ENCODE results near the gene TMEM41B.
"Not testable (repeated sequence)": the region's sequence is repeated elsewhere in the genome, so short reads cannot be mapped to it uniquely, and the experiment has no call there.

TMEM41B gene
- 42.4 reads per million, percentile 65 among the genes with 10 or more reads in this experiment for total RNA-seq

- peak; percentile 98 for DNase-seq
Observed at GRCh38 chr11:9314291-9315077, at the start of gene TMEM41B. TMEM41B (minus strand) TSS chr11:9314593; CDS start chr11:9314441, 152 bp downstream.

DNA sequence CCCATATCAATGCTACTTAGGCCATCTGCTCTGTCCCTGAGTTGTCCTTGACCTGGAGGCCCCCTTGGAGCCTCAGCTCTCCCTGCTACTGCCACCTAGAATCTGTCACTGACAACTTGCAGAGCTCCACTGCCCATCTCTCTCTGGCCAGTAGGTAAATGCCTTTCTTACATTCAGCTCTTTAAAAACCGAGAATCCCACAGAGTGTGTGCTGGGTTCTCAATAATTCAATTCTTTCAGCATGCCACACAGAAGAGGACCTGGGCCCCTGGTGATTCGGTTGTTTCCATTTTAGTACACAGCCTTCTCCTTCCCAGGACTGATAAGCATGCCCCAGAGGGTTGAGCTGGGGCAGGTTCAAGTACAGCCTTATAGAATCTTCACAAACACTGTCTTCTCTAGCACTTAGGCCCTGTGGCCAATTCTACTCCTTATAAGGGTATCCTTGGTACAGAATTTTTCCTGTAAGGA is 48.0 kb upstream of the TMEM41B start:
- no peak for DNase-seq

DNA sequence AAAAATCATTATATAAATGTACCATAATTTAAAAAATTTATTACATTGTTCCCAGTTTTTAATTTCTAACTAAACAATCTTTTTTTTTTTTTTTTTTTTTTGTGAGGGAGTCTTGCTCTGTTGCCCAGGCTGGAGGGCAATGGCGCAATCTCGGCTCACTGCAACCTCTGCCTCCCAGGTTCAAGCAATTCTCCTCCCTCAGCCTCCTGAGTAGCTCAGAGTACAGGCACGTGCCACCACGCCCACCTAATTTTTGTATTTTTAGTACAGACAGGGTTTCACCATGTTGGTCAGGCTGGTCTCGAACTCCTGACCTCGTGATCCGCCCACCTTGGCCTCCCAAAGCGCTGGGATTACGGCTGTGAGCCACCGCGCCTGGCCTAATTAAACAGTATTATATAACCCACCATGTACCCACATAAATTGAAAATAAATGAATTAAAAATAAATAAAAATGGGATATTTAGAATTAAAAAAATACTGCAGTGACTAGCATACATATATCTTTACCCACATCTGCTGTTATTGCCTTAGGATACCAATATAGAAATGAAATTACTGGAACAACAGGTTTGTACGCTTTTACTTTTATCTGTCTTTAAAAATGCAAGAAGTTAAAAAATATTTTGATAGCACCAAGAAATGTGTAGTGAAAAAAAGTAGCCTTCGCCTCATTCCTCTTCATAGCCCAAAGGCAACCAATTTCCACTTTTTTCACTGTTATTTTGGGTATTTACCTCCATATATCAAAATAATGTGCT is 46.6 kb upstream of the TMEM41B start:
- DNase-seq, result not testable (repeated sequence)

GRCh38 chr11:9357041-9357440 is 42.6 kb upstream of the TMEM41B start:
- DNase-seq, result no peak

DNA sequence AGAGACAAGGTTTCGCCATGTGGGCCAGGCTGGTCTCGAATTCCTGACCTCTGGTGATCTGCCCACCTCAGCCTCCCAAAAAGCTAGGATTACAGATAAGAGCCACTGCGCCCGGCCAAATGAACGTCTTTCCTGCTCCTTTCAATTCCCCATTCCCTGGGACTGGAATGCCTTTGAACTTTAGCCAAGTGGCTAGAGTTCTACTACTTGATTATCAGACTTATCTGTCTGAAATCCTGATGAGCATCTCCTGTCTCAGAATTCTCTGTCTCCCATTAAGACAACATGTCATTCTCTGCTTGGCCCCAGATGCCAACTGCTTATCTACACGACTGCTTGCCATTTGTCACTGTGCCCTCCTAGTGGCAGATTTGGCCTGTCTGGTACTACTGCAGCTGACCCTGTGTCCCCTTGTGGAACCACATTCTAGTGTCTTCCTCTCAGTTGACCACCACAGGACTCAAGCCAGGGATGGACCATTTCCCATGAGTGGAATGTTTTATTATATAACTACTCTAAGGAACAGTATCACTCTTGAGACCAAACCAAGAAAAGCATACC is 37.0 kb upstream of the TMEM41B start:
- no peak for DNase-seq

GRCh38 chr11:9347779-9348178 is 33.4 kb upstream of the TMEM41B start:
- not testable (repeated sequence) for DNase-seq

DNA sequence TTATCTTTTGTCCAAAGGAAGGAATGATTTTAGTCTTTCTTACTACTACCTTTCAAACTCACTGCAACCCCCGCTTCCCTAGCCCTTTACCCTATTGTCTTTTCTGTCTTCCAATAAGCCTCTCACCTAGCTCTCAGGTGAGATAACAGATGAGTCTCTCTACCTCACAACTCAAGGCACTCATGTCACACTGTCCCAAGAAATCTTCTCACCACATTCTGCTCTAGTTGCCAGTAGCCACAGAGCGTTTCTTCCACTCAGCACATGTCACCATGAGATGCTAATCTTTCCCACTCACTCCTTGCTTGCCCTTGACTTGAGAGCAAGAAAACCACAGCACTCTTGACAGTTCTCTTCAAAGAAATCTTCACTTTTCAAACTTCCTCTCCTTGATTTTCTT is 32.7 kb upstream of the TMEM41B start:
- DNase-seq, result no peak

GRCh38 chr11:9344061-9344680 is 29.8 kb upstream of the TMEM41B start:
- no peak for DNase-seq

- DNase-seq, result no peak
Observed at GRCh38 chr11:9341638-9342178, 27.3 kb upstream of the TMEM41B start.

- no peak for DNase-seq
Observed at GRCh38 chr11:9332655-9333054, 18.3 kb upstream of the TMEM41B start.

DNA sequence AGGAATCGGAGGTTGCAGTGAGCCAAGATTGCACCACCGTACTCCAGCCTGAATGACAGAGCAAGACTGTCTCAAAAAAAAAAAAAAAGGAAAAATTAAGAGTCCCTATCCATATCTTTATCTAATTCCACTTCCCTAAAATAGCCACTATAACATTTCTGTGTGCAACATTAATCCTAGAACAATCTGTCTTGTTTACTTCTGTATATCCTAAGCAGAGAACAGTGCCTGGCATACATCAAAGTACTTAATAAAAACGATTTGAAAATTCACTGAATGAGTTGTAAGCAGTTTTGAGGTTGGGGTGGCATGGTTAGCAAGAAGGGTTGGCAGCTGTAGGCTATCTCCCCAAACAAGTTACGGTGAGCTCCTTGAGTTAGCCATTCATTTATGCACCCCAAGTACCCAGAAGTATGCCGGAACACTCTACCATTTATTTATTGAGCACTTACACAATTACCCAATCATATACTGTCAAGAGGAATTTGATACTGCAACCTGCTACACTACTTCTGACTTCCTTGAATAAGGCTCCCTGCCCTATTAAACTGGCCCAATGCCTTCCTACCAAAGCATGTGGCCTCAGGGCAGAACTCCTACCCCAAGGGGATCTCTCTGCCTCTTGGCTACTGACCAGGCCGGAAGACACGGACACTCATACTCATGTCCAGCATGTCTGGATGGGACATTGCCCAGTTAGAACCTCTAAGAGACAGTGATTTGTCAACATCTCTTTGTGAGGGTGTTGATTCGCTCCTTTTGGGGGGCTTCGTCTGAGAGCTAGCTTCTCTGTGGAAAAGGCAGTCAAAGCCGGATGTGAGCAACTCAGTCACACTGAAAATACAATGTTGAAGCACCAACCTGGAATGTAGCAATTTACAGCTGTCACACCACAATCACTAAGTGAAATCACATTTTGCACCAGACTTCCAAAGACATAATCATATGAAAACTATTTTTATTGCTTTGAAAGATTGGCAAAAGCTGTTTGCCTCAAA is 16.3 kb upstream of the TMEM41B start:
- no peak for DNase-seq

- DNase-seq, result no peak
Observed at GRCh38 chr11:9320047-9320446, 5.7 kb upstream of the TMEM41B start.

- not testable (repeated sequence) for DNase-seq
Observed at GRCh38 chr11:9319377-9320001, 5.1 kb upstream of the TMEM41B start.

DNA sequence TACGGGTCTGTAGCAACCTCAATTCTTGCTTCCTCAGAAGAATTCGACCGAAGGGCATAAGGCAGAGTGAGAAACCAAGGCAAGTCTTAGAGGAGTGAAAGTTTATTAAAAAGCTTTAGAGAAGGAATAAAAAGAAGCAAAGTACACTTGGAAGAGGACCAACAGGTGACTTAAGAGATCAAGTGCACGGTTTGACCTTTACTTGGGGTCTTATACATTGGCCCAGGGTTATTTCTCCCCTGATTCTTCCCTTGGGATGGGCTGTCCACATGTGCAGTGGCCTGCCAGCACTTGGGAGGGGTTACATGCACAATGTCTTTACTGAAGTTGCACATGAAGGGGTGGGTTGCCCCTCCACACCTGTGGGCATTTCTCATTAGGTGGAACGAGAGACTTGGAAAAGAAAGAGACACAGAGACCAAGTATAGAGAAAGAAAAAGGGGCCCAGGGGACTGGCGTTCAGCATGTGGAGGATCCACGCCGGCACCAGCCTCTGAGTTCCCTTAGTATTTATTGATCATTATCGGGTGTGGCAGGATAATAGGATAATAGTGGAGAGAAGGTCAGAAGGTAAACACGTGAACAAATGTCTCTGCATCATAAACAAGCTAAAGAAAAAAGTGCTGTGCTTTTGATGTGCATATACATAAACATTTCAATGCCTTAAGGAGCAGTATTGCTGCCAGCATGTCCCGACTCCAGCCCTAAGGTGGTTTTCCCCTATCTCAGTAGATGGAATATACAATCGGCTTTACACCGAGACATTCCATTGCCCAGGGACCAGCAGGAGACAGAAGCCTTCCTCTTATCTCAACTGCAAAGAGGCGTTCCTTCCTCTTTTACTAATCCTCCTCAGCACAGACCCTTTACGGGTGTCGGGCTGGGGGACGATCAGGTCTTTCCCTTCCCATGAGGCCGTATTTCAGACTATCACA is 4.3 kb upstream of the TMEM41B start:
- DNase-seq, result not testable (repeated sequence)

DNA sequence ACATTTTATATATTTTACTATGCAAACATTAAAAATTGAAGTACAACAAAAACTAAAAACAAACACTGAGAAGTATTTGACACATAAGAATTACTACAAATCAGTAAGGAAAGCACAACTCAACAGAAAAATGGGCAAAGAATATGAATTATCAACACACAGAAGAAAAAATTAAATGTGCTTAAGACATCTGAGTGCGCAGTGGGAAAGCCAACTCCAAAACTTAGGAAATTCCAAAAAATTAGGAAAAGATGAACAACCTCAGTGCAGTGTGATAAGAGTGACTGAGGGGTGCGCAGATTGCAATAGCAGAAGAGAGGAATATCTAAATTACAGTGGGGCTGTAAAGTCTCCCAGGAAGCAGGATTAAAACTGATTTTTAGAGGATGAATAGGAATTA is 1.9 kb upstream of the TMEM41B start:
- no peak for DNase-seq

DNA sequence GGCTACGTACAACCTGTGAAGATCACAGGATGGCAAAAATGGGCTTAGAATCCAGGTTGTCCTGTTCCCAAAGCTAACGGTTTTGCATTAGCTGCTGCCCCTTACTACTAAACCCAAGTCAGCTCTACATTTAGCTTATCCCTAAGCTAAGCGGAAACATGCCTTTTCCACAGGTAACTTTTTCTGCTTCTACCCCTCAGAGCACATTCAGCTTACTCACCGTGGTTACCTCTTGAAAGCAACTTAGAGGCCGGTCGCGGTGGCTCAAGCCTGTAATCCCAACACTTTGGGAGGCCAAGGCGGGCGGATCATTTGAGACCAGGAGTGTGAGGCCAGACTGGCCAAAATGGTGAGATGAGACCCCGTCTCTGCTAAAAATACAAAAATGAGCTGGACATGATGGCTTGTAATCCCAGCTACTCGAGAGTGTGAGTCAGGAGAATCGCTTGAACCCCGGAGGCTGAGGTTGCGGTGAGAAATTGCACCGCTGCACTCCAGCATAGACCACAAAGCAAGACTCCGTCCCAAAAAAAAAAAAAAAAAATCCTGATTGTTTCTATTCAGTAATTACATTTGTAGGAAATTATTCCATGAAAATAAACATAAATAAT is 790 bp upstream of the TMEM41B start:
- no peak for DNase-seq

DNA sequence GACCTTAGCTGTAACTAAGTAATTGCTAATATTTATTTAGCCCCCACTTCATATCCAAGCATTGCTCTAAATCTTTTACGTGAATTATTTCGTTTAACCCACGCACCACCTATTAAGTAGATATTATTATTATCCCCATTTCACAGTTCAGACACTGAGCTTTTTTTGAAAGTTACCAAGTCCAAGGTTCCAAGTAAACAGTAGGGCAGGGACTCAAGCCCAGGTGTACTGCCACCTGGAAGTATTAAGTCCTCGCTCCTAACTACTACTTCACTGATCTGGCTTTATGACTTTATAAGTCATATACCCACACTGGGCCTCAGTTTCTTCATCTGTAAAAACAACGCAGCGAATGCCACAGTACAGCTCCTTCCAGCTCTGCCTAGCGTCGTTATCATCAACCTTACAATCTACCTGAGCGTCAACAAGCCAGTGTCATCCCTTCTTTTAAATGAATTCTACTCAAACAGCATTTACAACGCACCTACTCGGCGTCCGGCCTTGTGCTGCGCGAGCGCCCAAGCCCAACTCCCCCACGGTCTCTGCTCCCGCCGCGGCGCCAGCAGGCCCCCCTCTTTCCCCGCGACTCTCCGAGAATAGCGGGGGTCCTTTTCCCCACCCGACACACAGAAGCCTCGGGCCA is 624 bp downstream of the TMEM41B start:
- DNase-seq, result peak; percentile 14

DNA sequence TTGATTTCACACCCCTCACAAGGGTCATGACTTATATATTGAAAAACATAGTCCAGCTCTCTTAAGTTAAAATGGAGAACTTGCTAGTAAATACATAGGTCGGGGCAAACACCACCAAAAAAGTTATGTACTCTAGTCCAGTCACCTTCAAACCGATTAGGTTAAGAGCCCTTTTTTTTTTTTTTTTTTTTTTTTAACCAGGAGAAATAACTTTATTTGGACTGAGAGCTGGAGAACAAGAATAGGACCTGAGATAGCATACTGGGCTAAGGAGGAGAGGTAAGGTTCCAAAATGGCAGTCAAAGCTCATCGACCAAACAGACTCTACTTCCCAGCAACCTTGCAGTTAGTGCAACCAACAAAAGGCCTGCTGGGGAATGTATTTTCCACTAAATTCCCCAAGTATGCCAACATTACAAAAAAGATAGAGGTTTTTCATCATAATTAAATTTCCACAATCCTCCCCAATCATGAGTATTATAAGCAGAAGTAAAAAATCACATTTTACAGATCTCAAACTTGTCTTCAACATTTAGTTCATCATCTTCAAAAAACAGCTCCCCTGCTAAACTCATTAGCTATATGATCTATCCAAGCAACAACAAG is 3.8 kb downstream of the TMEM41B start:
- no peak for DNase-seq
